Uterus (tissue), 2 donors: ENCODE measurements around the gene ALB.

Experiments used
- CTCF ChIP-seq, 4 experiments: fragments of 200-600 bp in 2 of 4; fragments of 450-650 bp in 2 of 4; sonication (generic) in 2 of 4; IDR thresholded peaks; one replicate each; pipeline ENCODE4 v1.5.1; 2016 to 2019; ENCODE audit warnings: antibody characterized with exemption in 4 of 4, mild to moderate bottlenecking in 2 of 4, moderate library complexity in 1 of 4
- POLR2A ChIP-seq, 2 donors: fragments of 450-650 bp; IDR thresholded peaks; one replicate each; pipeline ENCODE4 v1.6.1; 2016; ENCODE audit warnings: antibody characterized with exemption in 2 of 2, mild to moderate bottlenecking in 1 of 2, moderate library complexity in 1 of 2

- TF ChIP-seq POLR2A (IDR thresholded peaks at IDR 0.05) (no peak), CTCF (IDR thresholded peaks at IDR 0.05) (no peak)
Observed at GRCh38 chr4:73452953-73453700, 49.0 kb downstream of the ALB start.
